Measurements from ENCODE around the gene PMEL. TPM values are rescaled to one million over a fixed set of nuclear protein-coding genes. Genes with fewer than 3 reads are reported as not detected.

PMEL gene
- total and polyA plus RNA-seq, 7 donors = 0.71 to 1.8 (median 1.3) TPM; not detected in 2

DNA sequence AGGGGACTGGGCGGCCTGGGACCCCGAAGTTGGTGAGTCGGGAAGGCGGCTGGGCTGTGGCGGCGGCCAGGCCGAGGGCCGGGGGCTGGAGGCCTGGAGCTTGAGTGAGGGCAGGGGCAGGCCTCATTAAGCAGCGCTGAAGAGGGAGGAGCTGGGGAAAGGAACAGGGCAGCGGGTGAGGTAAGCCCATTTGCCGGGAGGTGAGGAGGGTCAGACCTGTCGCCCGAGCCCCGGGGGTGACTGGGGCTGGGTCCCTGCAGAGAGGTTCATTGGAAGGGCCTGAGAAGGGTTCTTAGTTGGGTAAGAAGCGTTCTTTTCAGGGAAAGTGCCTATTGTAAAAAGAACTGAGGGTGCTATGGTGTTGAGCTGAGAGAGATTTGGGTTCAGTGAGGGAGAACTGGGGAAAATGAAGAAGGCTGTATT, 8.5 kb upstream of the PMEL start:
- TF ChIP-seq, protein P1, sequence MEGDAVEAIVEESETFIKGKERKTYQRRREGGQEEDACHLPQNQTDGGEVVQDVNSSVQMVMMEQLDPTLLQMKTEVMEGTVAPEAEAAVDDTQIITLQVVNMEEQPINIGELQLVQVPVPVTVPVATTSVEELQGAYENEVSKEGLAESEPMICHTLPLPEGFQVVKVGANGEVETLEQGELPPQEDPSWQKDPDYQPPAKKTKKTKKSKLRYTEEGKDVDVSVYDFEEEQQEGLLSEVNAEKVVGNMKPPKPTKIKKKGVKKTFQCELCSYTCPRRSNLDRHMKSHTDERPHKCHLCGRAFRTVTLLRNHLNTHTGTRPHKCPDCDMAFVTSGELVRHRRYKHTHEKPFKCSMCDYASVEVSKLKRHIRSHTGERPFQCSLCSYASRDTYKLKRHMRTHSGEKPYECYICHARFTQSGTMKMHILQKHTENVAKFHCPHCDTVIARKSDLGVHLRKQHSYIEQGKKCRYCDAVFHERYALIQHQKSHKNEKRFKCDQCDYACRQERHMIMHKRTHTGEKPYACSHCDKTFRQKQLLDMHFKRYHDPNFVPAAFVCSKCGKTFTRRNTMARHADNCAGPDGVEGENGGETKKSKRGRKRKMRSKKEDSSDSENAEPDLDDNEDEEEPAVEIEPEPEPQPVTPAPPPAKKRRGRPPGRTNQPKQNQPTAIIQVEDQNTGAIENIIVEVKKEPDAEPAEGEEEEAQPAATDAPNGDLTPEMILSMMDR (IDR thresholded peaks at IDR 0.05) = no peak
- TF ChIP-seq POLR2AphosphoS5 (IDR thresholded peaks at IDR 0.05) = no peak
- TF ChIP-seq EP300 (IDR thresholded peaks at IDR 0.05) = no peak
- TF ChIP-seq POLR2A (IDR thresholded peaks at IDR 0.05) = no peak
- H3K27ac ChIP-seq = peak overlapping the region; percentile 93 to 99 (median 96)
- no peaks in the 10 kb centered on the region for H3K27me3 ChIP-seq
- H3K4me3 ChIP-seq = peak overlapping the region; percentile 84 to 100 (median 92)
- peaks cover 0 to 51% (median 34%) of the 10 kb centered on the region in 4 donors for H3K4me1 ChIP-seq
- DNase-seq = peak; percentile 82
- H3K36me3 ChIP-seq = peaks cover 0 to 11% (median 0%) of the 10 kb centered on the region in 4 donors
- no peaks in the 10 kb centered on the region for H3K9me3 ChIP-seq
- intact Hi-C loops (cut with DNase I) = loop anchor here (1.0 kb wide), 1 partner anchor 22 kb away; no protein-coding TSS in a partner anchor
- 0 to 1% methylated on average over 15 of the region's 15 CpGs for WGBS, 2 donors

DNA sequence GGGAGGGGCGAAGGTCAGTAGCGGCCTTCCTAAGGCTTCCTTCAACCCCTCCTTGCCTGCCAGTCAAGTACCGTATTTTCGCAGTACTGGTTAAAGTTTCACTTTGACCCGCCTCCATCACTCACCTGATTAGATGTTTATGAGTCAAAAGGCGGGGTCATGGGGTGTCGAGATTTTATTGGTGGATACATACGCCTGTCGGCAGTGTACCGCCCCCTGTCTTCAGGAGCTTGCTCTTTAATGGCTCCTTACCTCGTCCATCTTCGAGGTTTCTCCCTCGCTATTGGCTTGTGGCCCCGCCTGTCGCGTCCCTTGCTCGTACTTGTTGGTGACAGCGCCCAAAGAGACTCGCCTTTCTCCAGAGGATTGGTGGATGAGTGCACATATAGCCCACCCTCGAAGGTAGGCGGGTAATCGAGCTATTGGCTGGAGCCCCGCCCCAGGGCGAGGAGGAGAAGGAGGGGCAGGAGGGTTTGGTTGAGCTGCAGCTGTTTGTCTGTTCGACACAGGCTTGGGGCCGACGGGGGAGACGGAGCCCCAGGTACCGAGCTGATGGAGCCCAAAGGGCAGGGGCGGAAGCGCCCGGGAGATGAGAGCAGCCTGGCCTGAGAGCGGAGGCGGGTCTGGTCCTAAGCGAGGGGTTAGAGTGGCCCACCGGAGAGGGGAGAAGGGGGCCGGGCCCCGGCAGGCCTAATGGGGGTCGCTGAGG, 7.9 kb upstream of the PMEL start, which contains the start of gene RAB5B:
RAB5B (plus strand) TSS at position 480 of the 709 bp plus-strand sequence. CDS start 12,883 bp downstream, outside the sequence.
- TF ChIP-seq POLR2AphosphoS5 (IDR thresholded peaks at IDR 0.05) (peak; percentile 94 to 98 (median 98)), POLR2A (IDR thresholded peaks at IDR 0.05) (peak; percentile 97 to 98), EP300 (IDR thresholded peaks at IDR 0.05) (no peak)
- TF ChIP-seq, protein P1 (IDR thresholded peaks at IDR 0.05) = no peak
- peak; percentile 100 for DNase-seq
- WGBS, 2 donors = 0 to 1% methylated on average over 39 of the region's 39 CpGs
- H3K36me3 ChIP-seq = peaks cover 0 to 14% (median 0%) of the 10 kb centered on the region in 4 donors
- no peaks in the 10 kb centered on the region for H3K9me3 ChIP-seq
- no peaks in the 10 kb centered on the region for H3K27me3 ChIP-seq
- peak within 1 kb of the TSS; percentile 84 to 100 (median 92) for H3K4me3 ChIP-seq
- intact Hi-C loops (cut with DNase I) = loop anchor here (1.0 kb wide), 1 partner anchor 23 kb away; no protein-coding TSS in a partner anchor
- H3K27ac ChIP-seq = peak within 1 kb of the TSS; percentile 93 to 99 (median 96)
- H3K4me1 ChIP-seq = peaks cover 0 to 49% (median 34%) of the 10 kb centered on the region in 4 donors

DNA sequence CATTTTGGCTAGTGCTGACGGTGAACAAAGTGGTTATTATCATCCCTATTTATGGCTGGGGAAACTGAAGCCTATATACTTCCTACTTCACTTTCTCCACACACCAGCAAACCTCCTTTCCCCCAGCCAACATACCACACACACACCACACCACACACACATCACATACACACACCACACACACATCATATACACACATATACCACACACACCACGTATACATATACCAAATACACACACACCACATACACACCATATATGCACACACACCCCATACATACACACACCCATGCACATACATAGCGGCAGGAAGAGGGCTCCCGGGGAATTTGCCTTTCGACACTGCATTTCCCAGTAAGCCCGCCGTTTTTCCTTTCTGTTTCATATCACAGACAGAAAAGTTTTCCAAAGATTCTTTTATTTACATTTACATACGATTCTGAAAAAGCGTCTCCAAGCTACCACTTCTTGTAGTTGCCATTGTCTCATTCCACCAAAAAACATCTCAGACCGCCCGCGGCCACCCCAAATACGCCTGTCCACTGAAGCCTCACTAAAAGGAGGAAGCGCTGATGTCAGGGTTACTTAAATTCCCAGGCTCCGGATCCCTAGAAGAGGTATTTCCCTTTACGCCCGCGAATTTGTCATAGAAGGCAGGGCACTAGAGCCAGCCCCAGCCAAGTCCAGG, 7.2 kb upstream of the PMEL start:
- H3K36me3 ChIP-seq = peaks cover 0 to 14% (median 0%) of the 10 kb centered on the region in 4 donors
- H3K4me1 ChIP-seq = peaks cover 0 to 47% (median 33%) of the 10 kb centered on the region in 4 donors
- intact Hi-C loops (cut with DNase I) = no loop called here

DNA sequence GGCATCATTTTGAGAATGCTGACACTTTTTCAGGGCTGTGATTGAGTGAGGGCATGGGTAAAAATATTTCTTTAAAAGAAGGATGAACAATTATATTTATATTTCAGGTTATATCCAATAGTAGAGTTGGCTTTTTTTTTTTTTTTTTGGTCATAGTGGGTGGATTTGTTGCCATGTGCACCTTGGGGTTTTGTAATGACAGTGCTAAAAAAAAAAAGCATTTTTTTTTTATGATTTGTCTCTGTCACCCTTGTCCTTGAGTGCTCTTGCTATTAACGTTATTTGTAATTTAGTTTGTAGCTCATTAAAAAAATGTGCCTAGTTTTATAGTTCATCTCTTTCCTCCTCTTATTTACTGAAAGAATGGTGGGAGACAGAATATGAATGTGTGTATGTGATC, 6.6 kb upstream of the PMEL start:
- TF ChIP-seq EP300 (IDR thresholded peaks at IDR 0.05) (no peak), POLR2A (IDR thresholded peaks at IDR 0.05) (no peak), POLR2AphosphoS5 (IDR thresholded peaks at IDR 0.05) (no peak)
- TF ChIP-seq, protein P1 (IDR thresholded peaks at IDR 0.05) = no peak
- 13 to 31% methylated on average over 1 of the region's 1 CpG for WGBS, 2 donors
- Histone ChIP-seq H3K4me3 (peak overlapping the region in 3 of 4 donors; percentile 54 to 62 (median 59)), H3K36me3 (peaks cover 0 to 14% (median 0%) of the 10 kb centered on the region in 4 donors), H3K27ac (peak overlapping the region; percentile 86 to 92 (median 90)), H3K9me3 (no peaks in the 10 kb centered on the region), H3K27me3 (no peaks in the 10 kb centered on the region), H3K4me1 (peaks cover 0 to 50% (median 34%) of the 10 kb centered on the region in 4 donors)
- no peak for DNase-seq
- intact Hi-C loops (cut with DNase I) = no loop called here

More for the DNA sequence above, 7.2 kb upstream of the PMEL start:
- H3K4me3 ChIP-seq = peak overlapping the region; percentile 47 to 62 (median 56)
- DNase-seq = no peak
- H3K9me3 ChIP-seq = no peaks in the 10 kb centered on the region
- no peaks in the 10 kb centered on the region for H3K27me3 ChIP-seq
- peak overlapping the region; percentile 86 to 92 (median 90) for H3K27ac ChIP-seq
- 0 to 1% methylated on average over 18 of the region's 18 CpGs for WGBS, 2 donors
- TF ChIP-seq, protein P1 (IDR thresholded peaks at IDR 0.05) = no peak
- TF ChIP-seq POLR2A (IDR thresholded peaks at IDR 0.05) (peak; percentile 80 to 85), POLR2AphosphoS5 (IDR thresholded peaks at IDR 0.05) (peak; percentile 79 to 92 (median 90))
